BJ (cell line): Measurements from ENCODE around the gene SOX13. TPM values are rescaled to one million over a fixed set of nuclear protein-coding genes. Genes with fewer than 3 reads are reported as not detected.

Experiments
- CTCF ChIA-PET: fragments of 350-600 bp; formaldehyde crosslinking; extraction: SDS; loops from one replicate; lab custom pipeline; 2021; ENCODE audit warnings: antibody characterized with exemption, inconsistent platforms; lab: Yijun Ruan, JAX
- POLR2A ChIA-PET: fragments of 300-600 bp; sonication (Branson Sonifier 250); formaldehyde crosslinking; extraction: SDS; loops from one replicate; lab custom pipeline; 2021; ENCODE audit warnings: antibody characterized with exemption; lab: Charles Lee
- DNase-seq: peaks from one replicate; pipeline ENCODE4 v3.0.0-alpha.2; 2011; ENCODE audit warnings: low read depth
- H3K27me3 ChIP-seq: 2 replicates; pipeline ENCODE4 v1.6.0; 2011; ENCODE audit warnings: low read length; ENCODE audit not compliant: control insufficient read depth, insufficient read depth
- H3K36me3 ChIP-seq: 2 replicates; pipeline ENCODE4 v1.5.1; 2011; ENCODE audit warnings: low read length; ENCODE audit not compliant: control insufficient read depth, insufficient read depth
- H3K4me3 ChIP-seq: 2 replicates; pipeline ENCODE4 v1.5.1; 2011; ENCODE audit warnings: low read depth, mild to moderate bottlenecking, control low read depth, low read length
- polyA plus RNA-seq: library from polyadenylated mRNA; depleted of rRNA; stranded (reverse); fragments of >200 nt; gene quantifications from 2 replicates; pipeline ENCODE4 v1.2.3, GENCODE V29; 2011
- TF ChIP-seq, protein P1 (sequence below): IDR thresholded peaks from 2 replicates; pipeline ENCODE4 v1.5.1; 2011; ENCODE audit warnings: low read depth, mild to moderate bottlenecking, control low read depth, inconsistent platforms, low read length, moderate library complexity; ENCODE audit not compliant: insufficient read depth

SOX13 gene
- polyA plus RNA-seq, 1 experiment, result 9.5 TPM

DNA sequence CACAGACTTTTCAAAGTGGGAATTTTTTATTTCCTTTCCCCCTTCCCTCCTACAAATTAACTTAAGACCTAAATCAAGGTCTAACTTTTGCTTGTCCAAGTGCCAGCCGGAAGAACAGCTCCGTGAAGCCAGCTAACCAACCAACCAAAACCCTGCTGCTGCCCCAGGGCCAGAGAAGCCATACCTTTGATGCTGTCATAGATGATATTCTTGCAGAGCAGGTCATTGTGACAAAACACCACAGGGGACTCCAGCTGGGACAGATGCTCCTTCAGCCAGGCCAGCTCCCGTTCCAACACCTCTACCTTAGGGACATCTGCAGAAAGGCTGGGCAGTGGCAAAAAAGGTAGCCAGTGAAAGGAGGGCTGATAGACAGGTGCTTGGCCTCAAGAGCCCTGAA is 68.2 kb downstream of the SOX13 start:
- TF ChIP-seq, protein P1, sequence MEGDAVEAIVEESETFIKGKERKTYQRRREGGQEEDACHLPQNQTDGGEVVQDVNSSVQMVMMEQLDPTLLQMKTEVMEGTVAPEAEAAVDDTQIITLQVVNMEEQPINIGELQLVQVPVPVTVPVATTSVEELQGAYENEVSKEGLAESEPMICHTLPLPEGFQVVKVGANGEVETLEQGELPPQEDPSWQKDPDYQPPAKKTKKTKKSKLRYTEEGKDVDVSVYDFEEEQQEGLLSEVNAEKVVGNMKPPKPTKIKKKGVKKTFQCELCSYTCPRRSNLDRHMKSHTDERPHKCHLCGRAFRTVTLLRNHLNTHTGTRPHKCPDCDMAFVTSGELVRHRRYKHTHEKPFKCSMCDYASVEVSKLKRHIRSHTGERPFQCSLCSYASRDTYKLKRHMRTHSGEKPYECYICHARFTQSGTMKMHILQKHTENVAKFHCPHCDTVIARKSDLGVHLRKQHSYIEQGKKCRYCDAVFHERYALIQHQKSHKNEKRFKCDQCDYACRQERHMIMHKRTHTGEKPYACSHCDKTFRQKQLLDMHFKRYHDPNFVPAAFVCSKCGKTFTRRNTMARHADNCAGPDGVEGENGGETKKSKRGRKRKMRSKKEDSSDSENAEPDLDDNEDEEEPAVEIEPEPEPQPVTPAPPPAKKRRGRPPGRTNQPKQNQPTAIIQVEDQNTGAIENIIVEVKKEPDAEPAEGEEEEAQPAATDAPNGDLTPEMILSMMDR, result no peak
- H3K27me3 ChIP-seq, result no peaks in the 10 kb centered on the region
- POLR2A ChIA-PET, result no interaction called here
- peaks cover 5% of the 10 kb centered on the region for H3K36me3 ChIP-seq
- H3K4me3 ChIP-seq, result no peak overlapping the region
- DNase-seq, result no peak
- CTCF ChIA-PET, result interaction anchor here (0.6 to 6.6 kb wide), 2 partner anchors 12 to 270 kb away, joined by 3 to 59 read pairs; no protein-coding TSS in a partner anchor

DNA sequence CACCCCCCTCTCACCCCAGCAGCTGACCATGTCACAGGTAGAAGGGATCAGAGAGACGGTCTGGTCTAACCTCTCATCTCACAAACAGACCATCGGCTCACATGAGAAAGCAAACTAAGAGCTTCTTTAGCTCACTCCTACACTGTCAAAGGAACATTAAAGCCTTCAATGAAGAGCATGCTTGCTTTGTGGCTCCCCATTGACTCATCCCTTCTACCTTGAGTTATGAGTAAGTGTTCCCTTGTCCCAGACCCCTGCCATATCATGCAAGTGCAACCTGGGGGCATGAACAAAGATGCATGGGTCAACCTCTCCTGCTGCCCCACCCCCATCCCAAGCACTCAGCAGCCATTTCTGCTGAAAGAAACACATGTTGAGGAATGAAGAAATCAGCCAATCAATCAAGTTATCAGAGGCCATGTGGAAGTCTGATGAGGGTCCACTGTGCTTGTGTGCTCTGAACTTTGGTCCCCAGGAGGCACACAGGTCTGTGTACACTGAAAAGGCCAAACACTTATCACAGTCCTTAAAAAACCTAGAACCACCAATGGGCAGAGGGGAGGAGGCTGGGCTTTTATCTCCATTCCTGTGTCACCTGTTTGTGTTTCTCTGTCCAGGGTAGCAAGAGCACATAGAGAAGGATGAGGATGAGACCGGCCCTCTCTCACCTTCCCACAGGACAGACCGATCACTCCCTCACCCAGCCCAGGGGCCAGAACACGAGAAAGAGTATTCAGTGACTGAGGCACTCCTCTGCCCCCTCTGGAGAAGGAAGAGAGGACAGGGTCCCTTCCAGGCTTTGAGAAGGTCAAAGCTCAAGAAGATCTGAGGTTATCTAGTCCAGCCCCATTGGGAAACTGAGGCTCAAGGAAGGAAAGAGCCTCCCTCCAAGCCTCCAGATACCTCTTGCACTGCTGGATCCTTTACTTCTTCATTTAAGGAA is 69.4 kb downstream of the SOX13 start:
- CTCF ChIA-PET, result interaction anchor here (0.9 to 6.6 kb wide), 2 partner anchors 13 to 67 kb away, joined by 3 to 59 read pairs; no protein-coding TSS in a partner anchor
- no peak for DNase-seq
- no peaks in the 10 kb centered on the region for H3K27me3 ChIP-seq

DNA sequence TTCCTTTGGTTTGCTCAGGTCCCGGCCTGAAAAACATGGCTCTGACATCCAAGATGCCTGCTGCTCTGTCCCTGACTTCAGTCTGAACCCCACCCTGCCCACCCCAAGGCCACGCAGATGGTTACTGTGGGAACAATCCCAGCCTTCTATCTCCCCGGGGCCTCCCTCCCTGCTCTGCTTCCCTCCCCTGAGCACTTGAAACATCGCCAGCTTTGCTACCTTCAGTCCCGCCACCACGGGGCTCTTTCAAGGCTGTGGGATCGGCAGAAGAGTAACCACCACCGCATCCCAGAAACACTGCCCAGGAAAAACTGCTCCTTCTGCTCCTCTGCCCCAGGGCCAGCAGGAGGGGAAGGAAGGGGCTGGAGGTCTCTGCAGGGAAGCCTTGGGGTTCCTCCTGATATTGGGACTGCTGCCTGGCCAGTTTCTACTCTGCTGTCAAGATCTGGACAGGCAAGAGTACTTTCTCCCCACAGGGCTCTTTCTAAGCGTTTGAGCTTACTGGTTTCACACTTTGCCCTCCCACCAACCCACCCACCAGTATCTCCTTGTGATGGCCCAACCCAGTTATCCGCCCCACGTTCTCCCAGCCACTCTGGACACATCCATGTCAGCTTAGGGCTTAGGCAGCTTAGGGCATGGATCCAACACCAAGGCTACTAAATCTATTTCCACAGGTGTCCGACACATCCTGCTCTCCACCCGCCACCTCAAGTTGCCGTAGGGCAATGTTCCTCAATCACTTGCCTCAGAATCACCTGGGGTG is 70.5 kb downstream of the SOX13 start:
- Histone ChIP-seq H3K36me3 (peaks cover 4% of the 10 kb centered on the region; the same call in 1 of the 2 replicates), H3K4me3 (no peak overlapping the region), H3K27me3 (no peaks in the 10 kb centered on the region)
- TF ChIP-seq, protein P1, result no peak
- ChIA-PET CTCF (interaction anchor here (1.3 to 2.4 kb wide), 2 partner anchors 14 to 283 kb away, joined by 3 to 12 read pairs; partner anchors contain the start of gene SNRPE), POLR2A (no interaction called here)
- DNase-seq, result no peak

More for the DNA sequence above, 69.4 kb downstream of the SOX13 start:
- POLR2A ChIA-PET, result no interaction called here
- H3K36me3 ChIP-seq, result peaks cover 4% of the 10 kb centered on the region; the same call in 1 of the 2 replicates
- TF ChIP-seq, protein P1, result no peak
- H3K4me3 ChIP-seq, result no peak overlapping the region

DNA sequence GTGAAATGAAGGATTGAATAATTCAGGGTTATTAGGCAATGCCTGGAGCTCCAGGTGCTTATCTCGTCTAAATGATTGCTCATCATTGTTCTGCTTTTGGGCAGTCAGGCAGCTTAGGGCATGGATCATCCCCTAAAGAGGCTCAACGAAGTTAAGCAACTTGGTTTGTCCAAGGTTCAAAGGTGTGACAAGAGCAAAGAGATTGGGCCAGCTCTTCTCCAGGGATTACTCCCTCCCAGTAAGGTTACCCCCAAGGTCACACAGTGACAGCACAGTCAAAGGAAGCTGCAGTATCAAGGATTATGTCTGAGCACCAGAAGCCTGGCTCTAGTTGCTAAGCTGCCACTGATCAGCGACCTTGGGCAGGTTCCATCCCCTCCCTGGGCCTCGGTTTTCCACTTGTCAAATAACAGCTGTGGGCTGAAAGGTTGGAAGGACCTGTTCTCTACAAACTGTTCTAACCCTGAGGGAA is 72.2 kb downstream of the SOX13 start:
- no peak for DNase-seq
- ChIA-PET CTCF (interaction anchor here (1.3 to 2.4 kb wide), 3 partner anchors 16 to 284 kb away, joined by 3 to 12 read pairs (median 5); partner anchors contain the start of gene SNRPE), POLR2A (no interaction called here)
- peaks cover 4% of the 10 kb centered on the region; the same call in 1 of the 2 replicates for H3K36me3 ChIP-seq
- no peaks in the 10 kb centered on the region for H3K27me3 ChIP-seq
- no peak overlapping the region for H3K4me3 ChIP-seq
- TF ChIP-seq, protein P1, result no peak

DNA sequence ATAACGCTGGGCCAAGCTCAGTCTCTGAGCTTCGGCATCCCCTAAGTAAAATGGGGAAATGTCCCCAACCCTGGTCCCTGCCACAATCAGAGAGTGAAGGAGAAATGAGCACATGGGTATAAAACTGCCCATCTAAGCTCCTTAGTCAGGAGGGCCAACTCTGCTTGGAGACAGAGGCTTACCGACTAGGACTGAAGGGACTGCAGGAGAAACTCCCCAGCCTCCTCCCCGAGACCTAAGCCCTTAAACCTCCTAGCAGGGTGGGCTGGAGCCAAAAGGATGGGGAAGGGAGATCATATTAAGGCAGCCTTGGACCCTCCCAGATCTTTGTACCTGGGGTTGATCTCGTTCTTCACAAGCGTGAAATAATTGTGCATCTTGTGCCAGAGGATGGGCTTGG is 73.4 kb downstream of the SOX13 start:
- no peak overlapping the region for H3K4me3 ChIP-seq
- no peaks in the 10 kb centered on the region for H3K27me3 ChIP-seq
- H3K36me3 ChIP-seq, result peaks cover 4% of the 10 kb centered on the region; the same call in 1 of the 2 replicates
- DNase-seq, result no peak
- CTCF ChIA-PET, result no interaction called here
- POLR2A ChIA-PET, result no interaction called here
- TF ChIP-seq, protein P1, result no peak
